ENCODE results near the gene SOX6. TPM values are rescaled to one million over a fixed set of nuclear protein-coding genes. Genes with fewer than 3 reads are reported as not detected.
"Not testable (repeated sequence)": the region's sequence is repeated elsewhere in the genome, so short reads cannot be mapped to it uniquely, and the experiment has no call there.

The SOX6 gene
- total and polyA plus RNA-seq, 12 donors: 0.71 to 13.9 (median 6.7) TPM

DNA sequence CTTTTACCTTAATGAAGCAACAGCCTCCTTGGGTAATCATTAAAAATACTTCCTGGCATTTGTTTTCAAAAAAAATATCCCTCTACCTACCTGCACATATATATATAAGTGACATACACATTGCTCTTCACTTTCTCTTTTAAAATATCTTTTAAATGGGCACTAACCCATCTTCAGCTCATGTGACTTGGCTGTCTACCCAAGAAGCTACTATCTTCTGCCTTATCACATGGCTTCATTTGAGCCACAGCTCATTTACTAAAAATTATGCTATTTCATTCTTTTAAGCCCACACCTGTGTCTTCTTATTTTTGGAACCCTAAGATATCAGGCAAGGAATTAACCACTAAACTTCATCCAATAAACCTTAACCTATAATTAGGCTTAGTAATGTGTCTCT is 37.0 kb upstream of the SOX6 start:
- DNase-seq: no peak
- intact Hi-C loops (cut with DNase I): no loop called here
- Histone ChIP-seq H3K4me3 (no peak overlapping the region), H3K27me3 (no peaks in the 10 kb centered on the region), H3K27ac (no peak overlapping the region), H3K36me3 (replicated peaks in 1 of 2) (no peaks in the 10 kb centered on the region), H3K9me3 (replicated peaks in 1 of 3) (no peaks in the 10 kb centered on the region), H3K4me1 (replicated peaks in 1 of 2) (no peaks in the 10 kb centered on the region)
- TF ChIP-seq, protein P1, sequence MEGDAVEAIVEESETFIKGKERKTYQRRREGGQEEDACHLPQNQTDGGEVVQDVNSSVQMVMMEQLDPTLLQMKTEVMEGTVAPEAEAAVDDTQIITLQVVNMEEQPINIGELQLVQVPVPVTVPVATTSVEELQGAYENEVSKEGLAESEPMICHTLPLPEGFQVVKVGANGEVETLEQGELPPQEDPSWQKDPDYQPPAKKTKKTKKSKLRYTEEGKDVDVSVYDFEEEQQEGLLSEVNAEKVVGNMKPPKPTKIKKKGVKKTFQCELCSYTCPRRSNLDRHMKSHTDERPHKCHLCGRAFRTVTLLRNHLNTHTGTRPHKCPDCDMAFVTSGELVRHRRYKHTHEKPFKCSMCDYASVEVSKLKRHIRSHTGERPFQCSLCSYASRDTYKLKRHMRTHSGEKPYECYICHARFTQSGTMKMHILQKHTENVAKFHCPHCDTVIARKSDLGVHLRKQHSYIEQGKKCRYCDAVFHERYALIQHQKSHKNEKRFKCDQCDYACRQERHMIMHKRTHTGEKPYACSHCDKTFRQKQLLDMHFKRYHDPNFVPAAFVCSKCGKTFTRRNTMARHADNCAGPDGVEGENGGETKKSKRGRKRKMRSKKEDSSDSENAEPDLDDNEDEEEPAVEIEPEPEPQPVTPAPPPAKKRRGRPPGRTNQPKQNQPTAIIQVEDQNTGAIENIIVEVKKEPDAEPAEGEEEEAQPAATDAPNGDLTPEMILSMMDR (IDR thresholded peaks at IDR 0.05): no peak
- TF ChIP-seq POLR2A (IDR thresholded peaks at IDR 0.05): no peak

DNA sequence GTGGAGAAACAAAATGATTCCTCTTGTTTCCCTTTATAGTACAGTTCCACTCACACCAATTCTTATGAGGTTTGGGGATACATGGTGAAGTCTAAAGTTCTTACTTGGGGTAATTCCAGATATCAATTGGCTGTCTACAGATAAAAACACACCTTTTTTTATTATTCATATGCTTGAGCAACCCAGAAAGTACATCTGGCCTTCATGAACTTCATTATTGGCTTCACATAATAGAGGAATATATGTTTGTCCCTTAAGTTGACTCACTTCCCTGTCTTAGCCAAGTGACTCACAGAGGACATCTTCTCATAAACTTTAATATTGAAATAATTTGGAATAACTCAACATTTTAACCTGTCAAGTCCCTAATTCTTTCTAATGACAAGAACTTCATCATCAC is 36.3 kb upstream of the SOX6 start:
- Histone ChIP-seq H3K27me3 (no peaks in the 10 kb centered on the region), H3K9me3 (replicated peaks in 1 of 3) (peaks cover 0 to 5% (median 0%) of the 10 kb centered on the region in 3 donors), H3K4me1 (replicated peaks in 1 of 2) (no peaks in the 10 kb centered on the region), H3K27ac (no peak overlapping the region), H3K36me3 (replicated peaks in 1 of 2) (no peaks in the 10 kb centered on the region), H3K4me3 (no peak overlapping the region)
- no peak for TF ChIP-seq POLR2A (IDR thresholded peaks at IDR 0.05)
- TF ChIP-seq, protein P1 (IDR thresholded peaks at IDR 0.05): no peak
- intact Hi-C loops (cut with DNase I): no loop called here
- DNase-seq: no peak

DNA sequence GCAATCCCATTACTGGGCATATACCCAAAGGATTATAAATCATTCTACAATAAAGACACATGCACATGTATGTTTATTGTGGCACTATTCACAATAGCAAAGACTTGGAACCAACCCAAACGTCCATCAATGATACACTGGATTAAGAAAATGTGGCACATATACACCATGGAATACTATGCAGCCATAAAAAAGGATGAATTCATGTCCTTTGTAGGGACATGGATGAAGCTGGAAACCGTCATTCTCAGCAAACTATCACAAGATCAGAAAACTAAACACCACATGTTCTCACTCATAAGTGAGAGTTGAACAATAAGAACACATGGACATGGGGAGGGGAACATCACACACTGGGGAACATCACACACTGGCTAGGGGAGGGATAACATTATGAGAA is 34.5 kb upstream of the SOX6 start:
- H3K27ac ChIP-seq; H3K4me1 ChIP-seq (replicated peaks in 1 of 2); intact Hi-C loops (cut with DNase I); H3K4me3 ChIP-seq; H3K27me3 ChIP-seq; DNase-seq; H3K36me3 ChIP-seq (replicated peaks in 1 of 2); H3K9me3 ChIP-seq (replicated peaks in 1 of 3): not testable (repeated sequence)
- 59 to 68% (median 65%) methylated on average over 2 of the region's 2 CpGs for WGBS, 4 donors

DNA sequence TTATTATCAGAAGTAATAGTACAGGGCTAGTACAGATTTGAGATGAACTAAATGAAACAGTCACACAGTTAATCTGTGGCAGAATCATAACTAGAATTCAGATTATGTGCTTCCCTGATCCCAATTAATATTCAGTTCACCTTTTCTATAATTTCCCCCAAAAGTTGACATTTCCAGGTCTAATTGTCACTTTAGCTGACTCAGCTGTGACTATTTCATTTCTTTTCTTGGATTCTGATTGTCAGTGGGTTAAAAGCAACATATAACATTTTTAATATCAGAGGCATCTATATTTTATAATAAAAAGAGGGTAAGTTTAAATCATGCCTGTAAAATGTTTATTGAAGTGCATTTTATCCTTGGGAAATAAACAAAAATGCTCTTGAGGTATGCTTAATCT is 28.8 kb upstream of the SOX6 start:
- TF ChIP-seq POLR2A (IDR thresholded peaks at IDR 0.05): no peak
- TF ChIP-seq, protein P1 (IDR thresholded peaks at IDR 0.05): no peak
- Histone ChIP-seq H3K4me1 (replicated peaks in 1 of 2) (no peaks in the 10 kb centered on the region), H3K27ac (no peak overlapping the region), H3K36me3 (replicated peaks in 1 of 2) (no peaks in the 10 kb centered on the region), H3K9me3 (replicated peaks in 1 of 3) (peaks cover 0 to 5% (median 0%) of the 10 kb centered on the region in 3 donors), H3K27me3 (no peaks in the 10 kb centered on the region), H3K4me3 (no peak overlapping the region)
- no peak for DNase-seq
- intact Hi-C loops (cut with DNase I): no loop called here

DNA sequence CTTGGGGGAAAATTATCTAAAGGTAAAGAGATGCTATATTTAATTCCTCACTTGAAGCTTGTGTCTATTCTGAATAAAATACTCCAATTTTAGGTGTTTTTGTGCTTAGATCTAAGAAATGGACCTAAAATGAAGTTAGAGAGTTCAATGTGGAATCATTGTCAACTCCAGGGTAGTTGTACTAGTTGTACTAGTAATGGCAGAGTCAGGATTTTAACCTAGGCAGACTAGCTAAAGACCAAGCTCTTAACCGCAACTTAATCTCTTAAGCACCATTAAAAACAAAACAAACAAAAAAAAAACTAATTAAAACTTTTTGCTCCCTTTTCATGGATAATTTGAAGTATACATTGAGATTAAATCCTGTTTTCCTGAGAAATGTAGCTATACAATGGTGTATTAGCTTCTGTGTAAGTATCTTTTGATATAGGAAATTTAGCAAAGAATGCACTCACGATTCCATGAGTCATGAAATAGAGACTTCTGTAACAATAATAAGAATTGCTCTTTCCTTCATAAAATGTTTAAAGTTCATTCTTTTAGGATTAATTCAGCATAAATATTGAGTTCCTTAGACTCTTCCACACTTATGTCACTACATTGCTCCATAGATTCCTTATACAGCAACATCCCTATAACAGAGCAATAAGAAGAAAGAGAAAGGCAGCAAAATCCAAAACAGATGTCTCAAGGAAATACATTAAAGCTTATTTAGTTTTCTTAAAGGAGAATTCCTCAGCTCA is 26.5 kb upstream of the SOX6 start:
- H3K27me3 ChIP-seq: no peaks in the 10 kb centered on the region
- no peak overlapping the region for H3K27ac ChIP-seq

More for the DNA sequence above, 26.5 kb upstream of the SOX6 start:
- intact Hi-C loops (cut with DNase I): no loop called here
- Histone ChIP-seq H3K4me1 (replicated peaks in 1 of 2) (no peaks in the 10 kb centered on the region), H3K4me3 (no peak overlapping the region), H3K36me3 (replicated peaks in 1 of 2) (no peaks in the 10 kb centered on the region), H3K9me3 (replicated peaks in 1 of 3) (peaks cover 0 to under 1% (median 0%) of the 10 kb centered on the region in 3 donors)
- TF ChIP-seq POLR2A (IDR thresholded peaks at IDR 0.05): no peak
- TF ChIP-seq, protein P1 (IDR thresholded peaks at IDR 0.05): no peak
- 89 to 93% (median 90%) methylated on average over 2 of the region's 2 CpGs for WGBS, 4 donors
- DNase-seq: no peak
